COLO668 (cell line): ENCODE data around the gene TRAM2.
A peak's percentile ranks its signal among the peaks of the same experiment; 100 is the strongest.

Experiments used
- DNase-seq: peaks from one replicate; lab custom pipeline; 2025; ENCODE audit not compliant: unreplicated experiment; lab: John Stamatoyannopoulos, UW

TRAM2 gene

DNA sequence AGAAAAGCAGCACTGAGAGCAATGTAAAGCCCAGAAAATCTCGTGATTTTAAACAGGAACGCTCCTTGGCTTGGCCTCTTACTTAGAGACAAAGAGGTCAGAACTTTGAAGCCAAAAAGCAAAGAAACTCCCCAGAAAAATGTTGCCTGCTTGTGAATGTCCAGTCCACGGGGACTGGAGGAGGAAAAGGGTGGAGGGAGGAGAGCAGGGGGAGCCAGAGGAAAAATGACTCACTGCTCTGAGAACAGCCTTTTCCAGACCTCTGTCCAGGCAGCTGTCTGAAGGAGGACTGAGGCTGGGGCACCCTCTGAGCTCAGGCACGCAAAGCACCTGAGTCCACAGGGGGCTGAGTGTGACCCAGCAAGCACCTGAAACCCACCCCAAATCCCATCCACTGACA, 64.7 kb downstream of the TRAM2 start:
- DNase-seq, result no peak

DNA sequence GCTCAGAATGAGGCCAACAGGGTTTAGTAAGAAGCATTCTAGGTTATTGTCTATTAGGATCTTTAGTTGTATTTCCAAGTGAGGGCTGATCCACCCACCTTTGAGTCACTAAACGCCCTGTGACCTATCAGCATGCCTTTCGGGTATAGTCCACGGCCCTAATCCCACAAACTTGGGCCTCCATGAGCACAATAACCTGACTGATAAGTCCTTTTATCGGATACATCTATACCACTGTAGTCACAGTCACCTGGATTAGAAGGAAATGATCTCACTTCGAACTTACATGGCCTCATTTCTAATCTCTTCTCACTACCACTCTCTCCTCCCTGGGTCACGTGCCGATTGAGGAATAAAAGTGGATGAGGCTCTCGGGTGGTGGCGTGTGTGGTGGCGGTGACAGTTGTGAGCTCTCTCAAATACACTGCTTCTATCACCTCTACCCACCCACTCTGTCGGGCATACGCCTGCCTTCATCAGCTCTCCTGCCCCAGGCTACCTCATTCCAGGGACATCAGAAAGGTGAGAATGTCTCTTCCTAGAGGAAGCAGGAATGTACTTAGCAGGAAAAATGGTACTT, 65.2 kb downstream of the TRAM2 start:
- DNase-seq, result no peak

DNA sequence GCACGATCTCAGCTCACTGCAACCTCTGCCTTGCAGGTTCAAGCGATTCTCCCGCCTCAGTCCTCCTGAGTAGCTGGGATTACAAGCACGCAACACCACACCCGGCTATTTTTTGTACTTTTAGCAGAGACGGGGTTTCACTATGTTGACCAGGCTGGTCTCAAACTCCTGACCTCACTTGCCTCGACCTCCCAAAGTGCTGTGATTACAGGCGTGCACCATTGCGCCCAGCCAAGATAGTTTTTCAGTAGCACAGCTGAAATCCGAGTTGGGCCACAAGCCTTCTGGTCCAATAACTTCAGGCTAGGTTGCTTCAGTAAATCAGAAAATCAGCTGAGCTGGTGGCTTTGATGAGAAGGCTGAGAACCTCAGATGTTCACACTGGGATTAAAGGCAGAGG, 65.7 kb downstream of the TRAM2 start:
- DNase-seq, result no peak

- no peak for DNase-seq
These were observed 66.7 kb downstream of the TRAM2 start for GRCh38 chr6:52510213-52510562.

GRCh38 chr6:52509281-52510212, 67.3 kb downstream of the TRAM2 start:
- no peak for DNase-seq

- no peak for DNase-seq
These were observed 68.6 kb downstream of the TRAM2 start for GRCh38 chr6:52508261-52508739.

DNA sequence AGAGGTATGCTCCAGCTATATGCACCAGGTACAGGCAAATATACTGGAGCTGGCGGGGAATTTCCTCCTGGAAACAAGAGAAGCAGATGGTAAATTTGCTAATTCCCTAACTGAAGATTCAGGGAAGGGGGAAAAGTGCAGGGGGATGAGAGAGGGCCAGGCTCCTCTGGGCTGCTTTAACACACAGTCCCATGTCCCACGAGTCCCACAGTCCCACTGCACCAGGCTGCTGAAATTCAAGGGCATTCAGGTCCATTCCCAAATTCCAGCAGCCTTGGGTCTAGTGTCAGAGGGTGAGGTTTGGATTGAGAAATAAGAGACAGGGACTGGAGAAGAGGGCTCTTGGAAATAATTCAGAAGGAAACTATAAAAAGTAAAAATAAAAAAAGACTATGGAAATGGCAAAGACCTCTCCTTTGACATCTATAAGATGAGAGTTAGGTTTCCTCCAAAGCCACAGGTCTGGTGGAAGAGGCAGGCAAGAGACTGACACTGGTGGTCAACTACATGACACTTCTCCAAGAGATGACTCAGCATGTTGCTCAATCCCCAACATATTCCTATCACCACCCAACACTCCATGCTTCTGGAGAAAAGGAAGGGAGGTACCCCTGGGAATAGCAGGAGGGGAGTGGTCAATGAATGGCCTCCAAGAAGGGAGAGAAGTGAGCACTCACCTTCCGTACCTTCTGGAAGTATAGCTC, 69.2 kb downstream of the TRAM2 start:
- no peak for DNase-seq

- no peak for DNase-seq
These were observed 70.4 kb downstream of the TRAM2 start for GRCh38 chr6:52506476-52506875.

GRCh38 chr6:52505726-52506409, 71.0 kb downstream of the TRAM2 start:
- DNase-seq, result no peak

- DNase-seq, result no peak
These were observed 72.1 kb downstream of the TRAM2 start for GRCh38 chr6:52504782-52505136.

DNA sequence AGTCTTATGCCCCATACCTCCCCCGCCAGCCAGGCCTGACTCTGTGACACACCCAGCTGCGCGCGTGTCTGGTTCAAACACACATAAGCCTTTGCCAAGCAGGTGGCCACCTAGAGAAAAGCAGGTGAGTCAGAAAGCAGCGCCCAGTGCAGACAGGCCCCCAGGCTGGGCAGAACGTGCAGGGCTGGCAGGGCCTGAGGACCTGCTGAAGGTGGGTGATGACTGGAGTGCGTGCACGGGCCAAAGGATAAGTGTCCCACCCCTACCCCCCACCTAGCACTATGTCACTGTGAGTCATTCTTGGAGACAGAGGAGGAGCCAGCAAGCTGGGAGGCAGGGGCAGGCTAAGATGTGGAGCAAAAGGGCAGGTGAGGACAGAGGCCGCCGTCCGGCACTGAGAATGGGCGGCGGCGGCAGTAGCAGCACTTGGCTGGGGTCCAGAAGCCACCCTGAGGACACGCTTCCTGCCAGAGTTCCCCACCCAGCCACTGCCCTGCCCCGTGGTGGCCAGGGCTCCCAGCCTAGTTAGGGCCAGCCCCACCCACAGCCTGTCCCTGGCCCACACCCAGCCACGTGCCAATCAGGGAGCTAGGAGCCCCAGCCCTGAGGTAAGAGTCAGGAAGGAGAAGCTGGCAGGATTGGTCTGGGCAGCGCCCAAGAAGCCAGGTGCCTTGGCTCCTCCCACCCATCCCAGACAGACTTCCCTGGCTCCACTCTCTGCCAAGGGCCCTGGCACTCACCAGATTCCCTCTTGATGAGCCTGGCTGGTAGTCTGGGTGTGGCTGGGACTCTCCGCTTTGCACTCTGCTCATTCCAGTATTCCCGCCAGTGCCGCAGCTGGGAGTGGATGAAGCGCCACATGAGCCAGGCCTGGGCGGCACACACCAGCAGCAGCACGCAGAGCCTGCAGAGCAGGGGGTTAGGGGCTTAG, 72.7 kb downstream of the TRAM2 start:
- DNase-seq, result peak; percentile 91

DNA sequence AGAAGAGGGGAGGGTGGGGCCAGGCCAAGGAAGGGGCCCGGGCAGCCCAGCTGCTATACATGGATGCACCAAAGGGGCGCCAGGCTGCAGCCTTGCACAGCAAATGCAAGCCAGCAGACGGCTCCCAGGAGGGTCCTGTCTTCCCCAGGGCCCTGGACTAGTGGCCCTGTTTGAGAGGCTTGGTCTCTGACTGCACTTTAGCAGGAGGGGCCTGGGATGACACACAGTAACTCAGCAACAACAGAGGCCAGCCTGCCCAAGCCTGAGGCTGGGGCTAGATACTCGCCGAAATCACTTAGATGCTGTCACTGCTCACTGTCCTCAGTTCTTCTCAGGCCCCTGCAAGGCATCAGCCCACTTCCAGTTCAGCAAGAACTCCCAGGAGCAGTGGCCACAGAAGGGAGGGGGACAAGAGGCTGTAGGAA, 73.5 kb downstream of the TRAM2 start:
- peak; percentile 36 for DNase-seq

DNA sequence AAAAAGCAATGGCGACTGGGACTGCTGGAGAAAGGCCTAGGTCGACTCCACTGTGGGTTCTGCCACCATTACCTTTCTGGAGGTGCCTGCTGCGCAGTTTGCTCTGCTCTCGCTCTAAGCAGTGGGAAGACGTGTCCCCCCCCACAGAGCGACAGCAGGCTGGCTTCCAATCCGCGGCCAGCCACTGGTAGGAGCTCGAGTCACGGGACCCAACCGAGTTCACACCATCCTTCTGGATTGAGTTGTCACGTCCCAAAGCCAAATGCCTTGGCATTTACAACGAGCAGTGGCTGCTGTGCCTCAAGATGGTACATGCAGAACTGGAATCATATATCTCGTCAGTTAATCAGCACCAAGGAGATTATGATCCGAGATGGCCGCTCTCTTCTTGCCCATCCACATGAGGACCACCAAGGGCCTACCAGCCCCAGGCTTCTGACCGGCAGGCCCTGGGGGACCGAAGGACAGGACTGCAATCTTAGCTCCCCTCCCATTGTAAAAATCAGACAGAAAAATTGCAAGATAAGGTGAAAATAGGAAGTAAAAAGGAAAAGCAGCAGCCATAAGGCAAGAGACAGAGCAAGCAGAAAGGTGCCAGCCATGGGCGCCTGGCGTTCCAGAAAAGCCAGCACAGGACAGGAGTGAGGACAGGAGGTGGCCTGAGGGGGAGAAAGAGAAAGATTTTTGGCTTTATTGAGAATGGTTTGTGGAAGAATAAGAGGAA, 74.4 kb downstream of the TRAM2 start:
- DNase-seq, result no peak

- DNase-seq, result no peak
These were observed 76.4 kb downstream of the TRAM2 start for GRCh38 chr6:52500238-52501129.

- DNase-seq, result no peak
These were observed 77.1 kb downstream of the TRAM2 start for GRCh38 chr6:52499681-52500236.

GRCh38 chr6:52499026-52499425, 77.8 kb downstream of the TRAM2 start:
- DNase-seq, result no peak

DNA sequence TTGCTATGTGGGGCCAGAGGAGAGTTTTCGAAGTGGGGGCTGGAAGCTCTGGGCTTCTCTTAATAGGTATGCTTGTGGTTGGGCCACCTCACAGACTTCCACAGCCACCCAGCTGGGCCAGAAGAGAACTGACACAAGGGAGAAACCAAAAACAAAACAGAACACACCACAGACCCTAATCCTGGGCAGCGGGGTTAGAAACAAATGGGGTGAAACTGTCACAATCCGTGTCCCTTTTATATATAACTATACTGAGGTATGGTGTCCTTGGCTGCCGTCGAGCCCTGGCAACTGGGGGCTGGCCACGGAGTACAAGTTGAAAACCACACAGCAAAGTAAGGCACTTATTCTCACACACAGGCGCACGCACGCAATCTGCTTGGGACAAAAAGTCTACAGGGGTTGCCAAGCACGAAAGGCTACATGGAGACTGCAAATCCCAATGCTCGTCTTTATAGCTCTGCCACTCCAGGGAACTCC, 78.3 kb downstream of the TRAM2 start:
- no peak for DNase-seq
